Activated B cell treated with CpG ODN at 0.5 μM for 24 hours (primary cell): ENCODE data around the gene DHRSX. TPM values are rescaled to one million over a fixed set of nuclear protein-coding genes. Genes with fewer than 3 reads are reported as not detected.

Source experiments
- ATAC-seq: fragments of 200-7000 bp; cut with Tn5 transposase; one replicate; pipeline ENCODE4 v1.10.0; 2021; ENCODE audit warnings: low read depth, mild to moderate bottlenecking, moderate library complexity
- CTCF ChIA-PET: fragments of 350-600 bp; sonication (Branson Sonifier 250); formaldehyde crosslinking; loops from one replicate; lab custom pipeline; 2021; ENCODE audit warnings: antibody characterized with exemption; lab: Charles Lee
- POLR2A ChIA-PET: fragments of 350-600 bp; sonication (Branson Sonifier 250); formaldehyde crosslinking; loops from one replicate; lab custom pipeline; 2021; ENCODE audit warnings: antibody characterized with exemption; lab: Charles Lee
- DNase-seq: peaks from one replicate; pipeline ENCODE4 v3.0.0; 2022
- H3K27ac Mint-ChIP-seq: one replicate; pipeline ENCODE4 v1.8.0; 2020; ENCODE audit warnings: mixed read lengths
- H3K27me3 Mint-ChIP-seq: one replicate; pipeline ENCODE4 v1.8.0; 2021; ENCODE audit warnings: mixed read lengths
- H3K36me3 Mint-ChIP-seq: one replicate; pipeline ENCODE4 v1.8.0; 2021; ENCODE audit warnings: low read depth, mixed read lengths
- H3K4me1 Mint-ChIP-seq: one replicate; pipeline ENCODE4 v1.8.0; 2021; ENCODE audit warnings: mixed read lengths
- H3K4me3 Mint-ChIP-seq: one replicate; pipeline ENCODE4 v1.8.0; 2020; ENCODE audit warnings: mild to moderate bottlenecking, mixed read lengths
- H3K9me3 Mint-ChIP-seq: one replicate; pipeline ENCODE4 v1.8.0; 2020; ENCODE audit warnings: mixed read lengths
- intact Hi-C: fragments of 100-400 bp; cut with micrococcal nuclease; formaldehyde crosslinking; loops from one replicate; pipeline ENCODE4 v1.15.1; 2024
- total RNA-seq: library from RNA; stranded (reverse); gene quantifications from 2 replicates; pipeline ENCODE4 v1.2.3, GENCODE V29; 2022
- TF ChIP-seq, protein P1 (sequence below): fragments of 200-600 bp; IDR thresholded peaks from one replicate; pipeline ENCODE4 v1.8.0; 2022; ENCODE audit warnings: antibody characterized with exemption, mild to moderate bottlenecking

Gene DHRSX
- total RNA-seq, 1 donor from 2014 or later, result 28.3 TPM

- DNase-seq (no peak), ATAC-seq (no peak)
- no peaks in the 10 kb centered on the region for H3K4me1 Mint-ChIP-seq
- H3K27ac Mint-ChIP-seq, result no peak overlapping the region
- TF ChIP-seq, protein P1, sequence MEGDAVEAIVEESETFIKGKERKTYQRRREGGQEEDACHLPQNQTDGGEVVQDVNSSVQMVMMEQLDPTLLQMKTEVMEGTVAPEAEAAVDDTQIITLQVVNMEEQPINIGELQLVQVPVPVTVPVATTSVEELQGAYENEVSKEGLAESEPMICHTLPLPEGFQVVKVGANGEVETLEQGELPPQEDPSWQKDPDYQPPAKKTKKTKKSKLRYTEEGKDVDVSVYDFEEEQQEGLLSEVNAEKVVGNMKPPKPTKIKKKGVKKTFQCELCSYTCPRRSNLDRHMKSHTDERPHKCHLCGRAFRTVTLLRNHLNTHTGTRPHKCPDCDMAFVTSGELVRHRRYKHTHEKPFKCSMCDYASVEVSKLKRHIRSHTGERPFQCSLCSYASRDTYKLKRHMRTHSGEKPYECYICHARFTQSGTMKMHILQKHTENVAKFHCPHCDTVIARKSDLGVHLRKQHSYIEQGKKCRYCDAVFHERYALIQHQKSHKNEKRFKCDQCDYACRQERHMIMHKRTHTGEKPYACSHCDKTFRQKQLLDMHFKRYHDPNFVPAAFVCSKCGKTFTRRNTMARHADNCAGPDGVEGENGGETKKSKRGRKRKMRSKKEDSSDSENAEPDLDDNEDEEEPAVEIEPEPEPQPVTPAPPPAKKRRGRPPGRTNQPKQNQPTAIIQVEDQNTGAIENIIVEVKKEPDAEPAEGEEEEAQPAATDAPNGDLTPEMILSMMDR, result no peak
- no peaks in the 10 kb centered on the region for H3K27me3 Mint-ChIP-seq
- CTCF ChIA-PET, result no interaction called here
- POLR2A ChIA-PET, result no interaction called here
- H3K9me3 Mint-ChIP-seq, result no peaks in the 10 kb centered on the region
- intact Hi-C loops, result no loop called here
- H3K4me3 Mint-ChIP-seq, result no peak overlapping the region
- peaks cover 17% of the 10 kb centered on the region for H3K36me3 Mint-ChIP-seq
Observed at GRCh38 chrX:2299871-2300270, 200.9 kb downstream of the DHRSX start.

DNA sequence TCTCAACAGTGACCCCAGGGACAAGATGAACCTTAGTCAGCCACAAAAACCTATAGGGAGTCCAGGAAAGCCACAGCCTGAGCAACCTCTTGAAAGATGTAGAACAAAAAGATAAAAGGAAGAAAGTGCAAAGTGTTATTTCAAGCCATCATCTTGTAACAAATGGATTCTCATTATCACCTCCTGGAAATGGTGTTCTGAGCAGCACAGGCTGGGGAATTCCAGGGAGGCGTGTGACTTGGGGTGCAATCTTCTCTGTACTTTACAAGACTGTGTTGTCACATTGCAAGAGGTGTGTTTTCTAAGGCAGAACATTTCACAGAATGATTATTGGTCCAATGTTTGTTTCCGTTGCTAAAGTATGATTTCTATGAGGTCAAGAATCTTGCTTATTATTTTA, 214.0 kb downstream of the DHRSX start:
- ATAC-seq (no peak), DNase-seq (no peak)
- TF ChIP-seq, protein P1, result no peak
- CTCF ChIA-PET, result no interaction called here
- intact Hi-C loops, result no loop called here
- no peaks in the 10 kb centered on the region for H3K27me3 Mint-ChIP-seq
- peaks cover 2% of the 10 kb centered on the region for H3K4me1 Mint-ChIP-seq
- H3K27ac Mint-ChIP-seq, result no peak overlapping the region
- H3K4me3 Mint-ChIP-seq, result no peak overlapping the region
- peaks cover 67% of the 10 kb centered on the region for H3K36me3 Mint-ChIP-seq
- POLR2A ChIA-PET, result no interaction called here
- H3K9me3 Mint-ChIP-seq, result no peaks in the 10 kb centered on the region

DNA sequence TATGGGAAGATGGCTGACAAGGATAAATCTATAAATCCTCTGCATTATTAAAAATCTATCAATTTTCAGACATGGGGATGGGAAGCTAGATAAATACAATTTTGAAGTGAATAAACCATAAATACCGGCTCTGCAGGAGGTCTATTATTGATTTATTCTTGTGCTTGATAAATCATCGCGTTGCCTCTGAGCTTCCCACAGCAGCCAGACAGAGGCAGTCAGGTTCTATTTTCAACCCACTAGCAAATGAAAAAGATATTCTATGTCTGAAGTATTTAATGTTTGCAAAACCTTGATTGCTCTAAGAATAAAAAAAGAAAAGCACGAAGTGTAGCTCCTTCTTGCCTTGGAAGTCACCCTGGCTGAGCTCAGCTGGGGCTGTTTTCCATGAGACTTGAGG, 216.2 kb downstream of the DHRSX start:
- Mint-ChIP-seq H3K4me1 (peaks cover 2% of the 10 kb centered on the region), H3K27me3 (no peaks in the 10 kb centered on the region), H3K27ac (no peak overlapping the region), H3K9me3 (no peaks in the 10 kb centered on the region), H3K4me3 (no peak overlapping the region), H3K36me3 (peaks cover 48% of the 10 kb centered on the region)
- intact Hi-C loops, result no loop called here
- DNase-seq (no peak), ATAC-seq (no peak)
- ChIA-PET CTCF (no interaction called here), POLR2A (no interaction called here)
- TF ChIP-seq, protein P1, result no peak

GRCh38 chrX:2284133-2284532, 216.6 kb downstream of the DHRSX start:
- peaks cover 2% of the 10 kb centered on the region for H3K4me1 Mint-ChIP-seq
- TF ChIP-seq, protein P1, result no peak
- ChIA-PET CTCF (no interaction called here), POLR2A (no interaction called here)
- no peak for ATAC-seq
- H3K36me3 Mint-ChIP-seq, result peaks cover 44% of the 10 kb centered on the region
- no peak overlapping the region for H3K27ac Mint-ChIP-seq
- intact Hi-C loops, result no loop called here
- DNase-seq, result no peak
- H3K4me3 Mint-ChIP-seq, result no peak overlapping the region
- no peaks in the 10 kb centered on the region for H3K27me3 Mint-ChIP-seq
- H3K9me3 Mint-ChIP-seq, result no peaks in the 10 kb centered on the region

GRCh38 chrX:2283111-2283859, 217.5 kb downstream of the DHRSX start:
- peaks cover 2% of the 10 kb centered on the region for H3K4me1 Mint-ChIP-seq
- H3K27me3 Mint-ChIP-seq, result no peaks in the 10 kb centered on the region
- ChIA-PET CTCF (no interaction called here), POLR2A (no interaction called here)
- TF ChIP-seq, protein P1, result no peak
- DNase-seq, result no peak
- no peak overlapping the region for H3K4me3 Mint-ChIP-seq
- H3K9me3 Mint-ChIP-seq, result no peaks in the 10 kb centered on the region
- intact Hi-C loops, result no loop called here
- no peak overlapping the region for H3K27ac Mint-ChIP-seq
- no peak for ATAC-seq
- peaks cover 36% of the 10 kb centered on the region for H3K36me3 Mint-ChIP-seq
